ENCODE measurements around the gene KIF7. TPM values are rescaled to one million over a fixed set of nuclear protein-coding genes. Genes with fewer than 3 reads are reported as not detected.

The KIF7 gene
- polyA plus RNA-seq, 3 donors = not detected

- H3K9ac ChIP-seq (ENCODE audit: insufficient read depth, low read length, poor library complexity, severe bottlenecking) = no peak overlapping the region
- H3K27me3 Mint-ChIP-seq (ENCODE audit: low read depth in 3 of 3) = peaks cover 1 to 3% (median 1%) of the 10 kb centered on the region in 3 donors
- no peak for TF ChIP-seq CTCF (IDR thresholded peaks at IDR 0.05)
- no peak for DNase-seq
- no peak overlapping the region for H3K27ac ChIP-seq (ENCODE audit: low read depth in 1 of 2, low read length in 2 of 2)
- no peaks in the 10 kb centered on the region for H3K4me1 Mint-ChIP-seq
- peaks cover 40 to 46% of the 10 kb centered on the region in 2 donors for H3K36me3 ChIP-seq (replicated peaks in 1 of 2; ENCODE audit: control insufficient read depth in 1 of 2, insufficient read depth in 2 of 2, low read length in 2 of 2)
- H3K4me3 ChIP-seq (replicated peaks in 1 of 3; ENCODE audit: low read depth in 2 of 3, low read length in 3 of 3) = no peak overlapping the region
- no peak overlapping the region for H3K4me3 Mint-ChIP-seq
- intact Hi-C loops (cut with micrococcal nuclease) = no loop called here
- no peaks in the 10 kb centered on the region for H4K20me1 ChIP-seq (ENCODE audit: insufficient read depth, low read length)
- H2AFZ ChIP-seq (ENCODE audit: insufficient read depth, low read depth, low read length, poor library complexity, severe bottlenecking) = no peak overlapping the region
- no peak overlapping the region for H3K4me2 ChIP-seq (replicated peaks; ENCODE audit: extremely low read depth, low read length, poor library complexity, severe bottlenecking)
- peaks cover 9 to 56% of the 10 kb centered on the region in 2 donors for H3K9me3 ChIP-seq (replicated peaks in 1 of 2; ENCODE audit: control insufficient read depth in 1 of 2, insufficient read depth in 1 of 2, low read length in 2 of 2)
- H3K36me3 Mint-ChIP-seq = peaks cover 39 to 50% of the 10 kb centered on the region in 2 donors
- no peak overlapping the region for H3K27ac Mint-ChIP-seq
- H3K79me2 ChIP-seq (ENCODE audit: insufficient read depth, low read length) = no peaks in the 10 kb centered on the region
- H3K4me1 ChIP-seq (ENCODE audit: control insufficient read depth in 1 of 2, insufficient read depth in 2 of 2, low read length in 2 of 2) = no peaks in the 10 kb centered on the region
- peaks cover 39 to 59% (median 49%) of the 10 kb centered on the region in 7 donors for H3K9me3 Mint-ChIP-seq
- WGBS (ENCODE audit: insufficient coverage) = 87% methylated on average over 9 of the region's 10 CpGs
- no peaks in the 10 kb centered on the region for H3K27me3 ChIP-seq (ENCODE audit: control insufficient read depth in 2 of 2, insufficient read depth in 2 of 2, low read length in 2 of 2)
Measured at GRCh38 chr15:89631902-89632264, 23.4 kb downstream of the KIF7 start.

GRCh38 chr15:89630974-89631901, 24.0 kb downstream of the KIF7 start:
- H3K27ac Mint-ChIP-seq = peak overlapping the region in 1 of 7 donors; percentile 82
- H3K9me3 Mint-ChIP-seq = peaks cover 39 to 59% (median 49%) of the 10 kb centered on the region in 7 donors
- Histone ChIP-seq H3K4me2 (replicated peaks; ENCODE audit: extremely low read depth, low read length, poor library complexity, severe bottlenecking) (no peak overlapping the region), H3K27me3 (ENCODE audit: control insufficient read depth in 2 of 2, insufficient read depth in 2 of 2, low read length in 2 of 2) (no peaks in the 10 kb centered on the region), H2AFZ (ENCODE audit: insufficient read depth, low read depth, low read length, poor library complexity, severe bottlenecking) (no peak overlapping the region), H3K9me3 (replicated peaks in 1 of 2; ENCODE audit: control insufficient read depth in 1 of 2, insufficient read depth in 1 of 2, low read length in 2 of 2) (peaks cover 9 to 56% of the 10 kb centered on the region in 2 donors), H4K20me1 (ENCODE audit: insufficient read depth, low read length) (no peaks in the 10 kb centered on the region), H3K36me3 (replicated peaks in 1 of 2; ENCODE audit: control insufficient read depth in 1 of 2, insufficient read depth in 2 of 2, low read length in 2 of 2) (peaks cover 47 to 53% of the 10 kb centered on the region in 2 donors), H3K4me3 (replicated peaks in 1 of 3; ENCODE audit: low read depth in 2 of 3, low read length in 3 of 3) (no peak overlapping the region), H3K4me1 (ENCODE audit: control insufficient read depth in 1 of 2, insufficient read depth in 2 of 2, low read length in 2 of 2) (no peaks in the 10 kb centered on the region), H3K79me2 (ENCODE audit: insufficient read depth, low read length) (no peaks in the 10 kb centered on the region), H3K9ac (ENCODE audit: insufficient read depth, low read length, poor library complexity, severe bottlenecking) (no peak overlapping the region), H3K27ac (ENCODE audit: low read depth in 1 of 2, low read length in 2 of 2) (no peak overlapping the region)
- 92% methylated on average over 26 of the region's 30 CpGs for whole genome bisulfite sequencing (ENCODE audit: insufficient coverage)
- no peak for TF ChIP-seq CTCF (IDR thresholded peaks at IDR 0.05)
- H3K36me3 Mint-ChIP-seq = peaks cover 44 to 57% of the 10 kb centered on the region in 2 donors
- H3K27me3 Mint-ChIP-seq (ENCODE audit: low read depth in 3 of 3) = peaks cover 1 to 3% (median 1%) of the 10 kb centered on the region in 3 donors
- intact Hi-C loops (cut with micrococcal nuclease) = no loop called here
- DNase-seq = no peak
- H3K4me3 Mint-ChIP-seq = no peak overlapping the region
- H3K4me1 Mint-ChIP-seq = no peaks in the 10 kb centered on the region
